Activated naive CD4-positive, alpha-beta T cell (primary cell): ENCODE data around the gene GIMAP8.
A peak's percentile ranks its signal among the peaks of the same experiment; 100 is the strongest.
"Not testable (repeated sequence)": the region's sequence is repeated elsewhere in the genome, so short reads cannot be mapped to it uniquely, and the experiment has no call there.

ENCODE experiments used
- DNase-seq, 4 experiments: peaks; one replicate each; lab custom pipeline; 2025; lab: John Stamatoyannopoulos, UW

Gene GIMAP8

DNA sequence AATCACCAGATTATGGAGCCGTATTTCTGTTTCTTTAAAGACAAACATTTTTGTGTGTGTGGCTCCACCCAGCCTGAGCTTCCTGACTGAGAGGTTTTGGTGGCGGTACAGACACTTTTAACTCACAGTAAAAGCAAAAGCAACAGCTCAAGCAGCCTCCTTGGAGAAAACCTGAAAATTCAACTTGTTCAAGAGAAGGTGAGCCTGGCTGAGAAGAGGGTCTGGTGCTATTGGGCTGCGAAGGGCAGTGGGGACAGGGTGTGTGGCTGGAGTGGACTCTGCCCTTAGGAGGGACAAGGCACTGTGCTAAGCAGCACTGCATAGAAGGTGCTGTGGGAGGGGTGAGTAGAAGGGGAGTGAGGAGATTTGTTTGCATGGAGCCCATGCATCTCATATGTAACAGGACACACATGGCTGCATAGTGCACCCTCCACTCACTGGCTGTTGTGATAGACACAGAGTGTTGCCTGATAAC is 64.4 kb downstream of the GIMAP8 start, which contains the start of gene GIMAP7:
Gene GIMAP7, plus strand, starts transcription at position 125 of the 475 bp plus-strand sequence. CDS start 5,103 bp downstream, outside the sequence.
- peak in 3 of 4 experiments; percentile 26 to 70 (median 68) for DNase-seq

DNA sequence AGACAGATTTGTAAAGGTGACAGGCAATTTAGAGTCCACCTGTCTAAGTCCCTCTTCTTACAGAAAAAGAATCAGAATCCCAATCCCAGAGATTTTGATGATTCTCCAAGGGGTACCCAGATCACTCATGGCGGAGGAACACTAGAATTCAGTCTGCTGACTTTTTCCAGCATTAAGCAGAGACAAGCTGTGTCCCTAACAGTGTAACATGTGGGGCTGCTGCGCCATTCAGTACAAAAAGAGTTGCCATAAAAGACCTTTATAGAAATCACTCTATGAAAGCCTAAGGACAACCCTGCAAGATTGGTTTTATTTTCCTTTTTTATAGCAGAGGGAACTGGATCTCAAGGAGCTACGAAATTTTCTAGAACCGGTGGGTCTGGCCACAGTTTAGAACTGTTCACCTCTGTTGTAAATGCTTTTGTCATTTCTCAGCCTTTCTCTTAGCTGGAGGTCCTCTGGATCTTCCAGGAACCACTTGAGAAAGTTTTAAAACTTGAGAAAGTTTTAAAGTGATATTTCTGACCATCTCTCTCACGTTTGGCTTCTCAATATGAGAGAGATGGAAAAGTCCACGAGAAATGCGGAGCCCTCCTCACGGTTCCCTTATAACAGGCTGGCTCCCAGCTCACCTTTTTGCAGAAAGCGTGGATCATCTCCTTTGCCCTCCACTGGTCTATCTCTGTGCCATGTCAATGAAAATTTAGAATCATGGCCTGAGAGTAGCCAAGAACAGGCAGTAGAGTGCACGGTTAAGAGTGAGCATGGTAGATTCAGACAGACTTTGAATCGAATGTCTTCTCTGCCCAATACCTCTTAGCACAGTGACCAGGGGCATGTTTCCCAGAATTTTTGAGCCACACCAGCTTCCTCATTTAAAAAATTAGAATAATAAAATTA is 65.1 kb downstream of the GIMAP8 start:
- no peak for DNase-seq

DNA sequence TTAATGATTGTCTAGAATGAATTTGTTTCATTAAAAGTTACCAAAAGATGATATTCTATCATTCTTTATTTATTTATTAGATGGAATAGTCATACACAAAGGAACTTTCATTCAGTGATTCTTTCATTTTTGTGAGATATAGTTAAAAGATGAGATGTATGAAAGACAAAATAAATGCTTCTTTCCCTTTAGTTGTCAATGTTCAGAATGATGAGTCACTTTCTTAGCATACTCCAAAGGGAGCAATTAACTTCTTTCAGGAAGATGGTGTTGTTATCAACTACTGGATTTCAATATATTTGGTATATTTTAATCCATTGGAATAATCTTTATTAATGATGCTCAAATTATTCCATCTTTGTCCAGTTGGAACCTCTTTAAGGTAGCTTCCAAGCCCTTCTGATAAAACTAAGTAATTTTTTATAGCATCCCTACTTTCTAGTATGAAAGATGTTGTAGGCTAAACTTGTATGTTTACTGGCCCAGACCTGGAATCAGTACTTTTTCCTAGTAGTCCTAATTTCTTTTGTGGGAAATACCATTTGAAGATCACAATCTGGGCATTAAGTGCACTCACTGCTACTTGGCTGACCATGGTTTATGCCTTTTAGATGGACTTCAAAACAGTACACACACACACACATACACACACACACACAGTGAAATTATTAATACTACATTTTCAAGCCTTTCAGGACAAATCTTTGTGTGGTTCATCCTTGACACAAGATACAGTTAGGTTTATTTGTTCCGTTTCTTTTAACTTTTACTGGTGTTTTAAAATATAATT is 66.7 kb downstream of the GIMAP8 start:
- DNase-seq: no peak

DNA sequence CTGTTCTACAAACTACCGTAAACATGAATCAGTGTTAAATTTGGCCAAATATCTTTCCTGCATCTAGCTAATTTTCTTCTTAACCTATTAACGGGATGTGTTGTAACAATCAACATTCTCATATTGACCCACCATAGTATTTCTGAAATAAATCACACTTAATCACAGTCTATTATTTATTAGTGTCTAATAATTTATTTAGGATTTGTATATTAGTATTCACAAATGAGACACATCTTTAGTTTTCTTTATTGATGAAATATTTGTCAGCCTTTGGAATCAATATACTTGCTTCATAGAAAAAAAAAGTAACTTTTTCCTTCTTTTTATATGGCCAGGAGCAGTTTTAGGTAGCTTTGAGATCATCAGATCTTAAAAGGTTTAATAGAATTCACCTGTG is 68.9 kb downstream of the GIMAP8 start:
- DNase-seq: no peak

DNA sequence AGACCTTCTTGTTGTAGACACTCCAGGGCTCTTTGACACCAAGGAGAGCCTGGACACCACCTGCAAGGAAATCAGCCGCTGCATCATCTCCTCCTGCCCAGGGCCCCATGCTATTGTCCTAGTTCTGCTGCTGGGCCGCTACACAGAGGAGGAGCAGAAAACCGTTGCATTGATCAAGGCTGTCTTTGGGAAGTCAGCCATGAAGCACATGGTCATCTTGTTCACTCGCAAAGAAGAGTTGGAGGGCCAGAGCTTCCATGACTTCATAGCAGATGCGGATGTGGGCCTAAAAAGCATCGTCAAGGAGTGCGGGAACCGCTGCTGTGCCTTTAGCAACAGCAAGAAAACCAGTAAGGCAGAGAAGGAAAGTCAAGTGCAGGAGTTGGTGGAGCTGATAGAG is 69.7 kb downstream of the GIMAP8 start:
- DNase-seq: peak in 2 of 4 experiments; percentile 19 to 27

DNA sequence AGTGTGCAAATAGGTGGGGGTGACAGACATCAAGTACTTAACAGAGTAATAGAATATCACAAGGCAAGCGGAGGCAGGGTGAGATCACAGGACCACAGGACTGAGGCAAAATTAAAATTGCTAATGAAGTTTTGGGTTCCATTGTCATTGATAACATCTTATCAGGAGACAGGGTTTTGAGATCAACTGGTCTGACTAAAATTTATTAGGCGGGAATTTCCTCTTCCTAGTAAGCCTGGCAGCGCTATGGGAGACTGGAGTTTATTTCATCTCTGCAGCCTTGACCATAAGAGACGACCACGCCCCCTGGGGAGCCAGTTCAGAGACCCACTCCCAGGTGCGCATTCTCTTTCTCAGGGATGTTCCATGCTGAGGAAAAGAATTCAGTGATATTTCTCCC is 72.5 kb downstream of the GIMAP8 start:
- not testable (repeated sequence) for DNase-seq

DNA sequence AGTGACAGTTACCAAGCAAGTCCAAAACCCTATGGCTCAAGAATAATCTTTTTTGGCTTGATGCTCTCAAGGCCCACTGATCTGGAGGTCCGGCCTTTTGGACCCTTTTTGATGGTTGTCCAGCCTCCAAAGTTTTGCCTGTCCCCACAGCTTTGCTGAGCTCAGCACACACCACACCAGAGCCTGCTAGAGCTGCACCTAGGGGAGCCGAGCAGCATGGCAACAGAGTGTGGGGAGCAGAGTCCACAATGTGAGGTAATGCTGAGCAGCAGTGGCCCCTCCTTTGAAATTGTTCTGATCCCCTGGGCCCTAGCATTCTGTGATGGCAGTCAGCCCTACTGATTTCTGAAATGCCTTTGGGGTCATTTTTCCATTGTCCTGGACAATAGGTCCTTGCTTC is 73.6 kb downstream of the GIMAP8 start:
- no peak for DNase-seq
